Spleen (tissue), 11 donors: ENCODE data around the gene ABI1. TPM values are rescaled to one million over a fixed set of nuclear protein-coding genes. Genes with fewer than 3 reads are reported as not detected.

ENCODE experiments used
- DNase-seq: peaks from one replicate; pipeline ENCODE4 v3.0.0-alpha.2; 2020
- H3K27ac ChIP-seq, 8 donors: fragments of 200-600 bp; sonication (generic) in 7 of 8; 1 replicate in 4 of 8; 2 replicates in 4 of 8; pipeline versions ENCODE4 v1.5.0 to v1.8.0; 2016 to 2021; ENCODE audit warnings: inconsistent platforms in 4 of 8, mild to moderate bottlenecking in 4 of 8, moderate library complexity in 1 of 8
- H3K27me3 ChIP-seq, 7 donors: fragments of 200-600 bp; sonication (generic) in 6 of 7; replicated peaks in 1 of 7; 1 replicate in 4 of 7; 2 replicates in 3 of 7; pipeline versions ENCODE4 v1.5.0 to v1.8.0; 2016 to 2021; ENCODE audit warnings: inconsistent platforms in 3 of 7, mild to moderate bottlenecking in 1 of 7
- H3K36me3 ChIP-seq, 6 donors: fragments of 200-600 bp; sonication (generic) in 5 of 6; 1 replicate in 4 of 6; 2 replicates in 2 of 6; pipeline versions ENCODE4 v1.5.0 to v1.8.0; 2016 to 2021; ENCODE audit warnings: inconsistent platforms in 2 of 6
- H3K4me1 ChIP-seq, 6 donors: fragments of 200-600 bp; sonication (generic) in 5 of 6; 1 replicate in 3 of 6; 2 replicates in 3 of 6; pipeline versions ENCODE4 v1.5.0 to v1.8.0; 2016 to 2021; ENCODE audit warnings: inconsistent platforms in 3 of 6
- H3K4me3 ChIP-seq, 8 donors: fragments of 200-600 bp; sonication (generic) in 7 of 8; 1 replicate in 4 of 8; 2 replicates in 4 of 8; pipeline versions ENCODE4 v1.5.0 to v1.8.0; 2016 to 2021; ENCODE audit warnings: inconsistent platforms in 4 of 8, mild to moderate bottlenecking in 4 of 8, moderate library complexity in 2 of 8
- H3K9me3 ChIP-seq, 8 donors: fragments of 200-600 bp; sonication (generic) in 7 of 8; 1 replicate in 4 of 8; 2 replicates in 4 of 8; pipeline versions ENCODE4 v1.5.0 to v1.8.0; 2016 to 2021; ENCODE audit warnings: inconsistent platforms in 4 of 8
- CTCF ChIP-seq, 11 experiments: fragments of 200-600 bp in 7 of 11; fragments of 450-650 bp in 4 of 11; sonication (generic) in 4 of 11; IDR thresholded peaks in 8 of 11; conservative IDR thresholded peaks in 3 of 11; 1 replicate in 7 of 11; 2 replicates in 4 of 11; pipeline versions ENCODE4 v1.4.0 to v1.8.0; 2016 to 2021; ENCODE audit warnings: antibody characterized with exemption in 11 of 11, inconsistent platforms in 4 of 11, mild to moderate bottlenecking in 1 of 11
- POLR2A ChIP-seq, 3 donors: fragments of 450-650 bp; IDR thresholded peaks; one replicate each; pipeline ENCODE4 v1.5.1; 2017; ENCODE audit warnings: antibody characterized with exemption in 3 of 3, mild to moderate bottlenecking in 1 of 3
- POLR2AphosphoS5 ChIP-seq, 3 donors: sonication (generic); formaldehyde crosslinking; IDR thresholded peaks; one replicate each; pipeline ENCODE4 v1.5.1; 2017; ENCODE audit warnings: antibody characterized with exemption in 3 of 3
- WGBS, 5 donors: extraction: QIAGEN DNeasy Blood & Tissue Kit in 3 of 5; methylation state at CpG; one replicate each; pipeline versions ENCODE4 v1.1.5 to v1.1.7; 2013 to 2018; 5-methylcytosine and 5-hydroxymethylcytosine counted together
- intact Hi-C: fragments of 100-400 bp; cut with DNase I; formaldehyde crosslinking; loops from one replicate; pipeline ENCODE4 v1.15.0; 2023; ENCODE audit warnings: low total_unique reads
- polyA plus RNA-seq, 3 donors: library from polyadenylated mRNA; stranded (reverse); fragments of 200-250 nt; gene quantifications; one replicate each; pipeline ENCODE4 v1.2.1, GENCODE V29; 2013
- total RNA-seq, 7 donors: library from RNA; depleted of rRNA in 3 of 7; stranded (reverse); fragments of >200 nt in 3 of 7; fragmentation: NEBNext Ultra II Directional in 4 of 7; extraction: Animal tissue kit (Norgen Biotek cat#: 25700) in 4 of 7; gene quantifications; one replicate each; pipeline versions ENCODE4 v1.1.0 to v1.2.1, GENCODE V29; 2016 to 2021
- donor health status: healthy with polysubstance abuse.
- donor health status: DM: no; HTN: no; CAD: no; lungs with moderate emphysema.
- donor health status: DM: no; HTN: no; CAD: no.
- donor health status: Bipolar disorder and iron deficiency.
- donor health status: healthy.
- donor health status: DM: no; HTN: no; CAD: no.
- donor health status: DM: yes; HTN: yes; CAD: no.

ABI1 gene
- total and polyA plus RNA-seq, 10 donors, result 33.4 to 74.0 (median 55.9) TPM

GRCh38 chr10:26855186-26855585, 5.6 kb downstream of the ABI1 start:
- TF ChIP-seq POLR2A (IDR thresholded peaks at IDR 0.05) (no peak), CTCF (IDR thresholded peaks at IDR 0.05 in 8 of 11, conservative IDR thresholded peaks at IDR 0.05 in 3 of 11) (no peak), POLR2AphosphoS5 (IDR thresholded peaks at IDR 0.05) (no peak)

GRCh38 chr10:26854524-26854923, 6.2 kb downstream of the ABI1 start:
- WGBS, 5 donors, result 61 to 76% (median 72%) methylated on average over 1 of the region's 1 CpG
- no peaks in the 10 kb centered on the region for H3K27me3 ChIP-seq
- intact Hi-C loops, result no loop called here
- no peaks in the 10 kb centered on the region for H3K9me3 ChIP-seq
- H3K4me3 ChIP-seq, result no peak overlapping the region
- H3K4me1 ChIP-seq, result peaks cover 53 to 99% (median 82%) of the 10 kb centered on the region in 6 donors
- DNase-seq, result no peak
- TF ChIP-seq POLR2AphosphoS5 (IDR thresholded peaks at IDR 0.05) (no peak), CTCF (IDR thresholded peaks at IDR 0.05 in 8 of 11, conservative IDR thresholded peaks at IDR 0.05 in 3 of 11) (no peak), POLR2A (IDR thresholded peaks at IDR 0.05) (no peak)
- H3K36me3 ChIP-seq, result peaks cover 0 to 14% (median 0%) of the 10 kb centered on the region in 6 donors
- no peak overlapping the region for H3K27ac ChIP-seq

More at GRCh38 chr10:26855186-26855585, 5.6 kb downstream of the ABI1 start:
- 49 to 67% (median 61%) methylated on average over 3 of the region's 3 CpGs for WGBS, 5 donors
- H3K27me3 ChIP-seq, result no peaks in the 10 kb centered on the region
- H3K4me3 ChIP-seq, result no peak overlapping the region
- H3K36me3 ChIP-seq, result peaks cover 0 to 12% (median 0%) of the 10 kb centered on the region in 6 donors
- intact Hi-C loops, result no loop called here
- no peaks in the 10 kb centered on the region for H3K9me3 ChIP-seq
- peaks cover 51 to 95% (median 78%) of the 10 kb centered on the region in 6 donors for H3K4me1 ChIP-seq
- DNase-seq, result no peak
- H3K27ac ChIP-seq, result peak overlapping the region in 1 of 8 donors; percentile 29

DNA sequence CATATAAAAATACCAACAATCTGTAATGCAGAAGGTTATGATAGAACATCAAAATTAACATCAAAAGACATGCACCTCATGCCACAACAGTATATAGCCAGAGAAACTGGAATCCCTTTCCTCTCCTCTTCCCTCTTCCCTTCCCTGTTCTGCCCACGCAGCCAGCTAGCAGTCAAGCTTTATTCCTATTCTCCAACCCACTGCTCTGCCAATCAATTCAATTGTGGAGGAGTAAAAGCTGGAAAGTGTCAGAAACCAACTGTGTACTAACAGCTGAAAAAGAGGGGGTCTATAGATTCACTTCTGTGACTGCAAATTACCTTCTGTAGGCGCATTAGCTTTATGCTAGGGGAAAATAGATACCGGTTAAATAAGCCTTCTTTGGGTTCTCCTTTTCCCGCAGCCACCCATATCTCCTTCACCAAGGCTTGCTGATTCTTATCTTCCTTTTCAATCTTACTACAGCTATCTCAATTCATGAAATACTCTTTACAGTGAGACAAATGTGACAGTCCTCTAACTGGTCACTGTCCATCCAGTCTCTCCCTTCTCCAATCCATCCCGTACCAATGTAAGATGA, 16.3 kb downstream of the ABI1 start:
- no peak overlapping the region for H3K27ac ChIP-seq
- H3K36me3 ChIP-seq, result peaks cover 0 to 7% (median 0%) of the 10 kb centered on the region in 6 donors
- intact Hi-C loops, result loop anchor here (10.0 kb wide), 1 partner anchor 90 kb away; no protein-coding TSS in a partner anchor
- H3K27me3 ChIP-seq, result no peaks in the 10 kb centered on the region
- no peak for DNase-seq
- H3K9me3 ChIP-seq, result no peaks in the 10 kb centered on the region
- H3K4me3 ChIP-seq, result no peak overlapping the region
- no peak for TF ChIP-seq POLR2AphosphoS5 (IDR thresholded peaks at IDR 0.05)
- no peak for TF ChIP-seq CTCF (IDR thresholded peaks at IDR 0.05 in 8 of 11, conservative IDR thresholded peaks at IDR 0.05 in 3 of 11)
- TF ChIP-seq POLR2A (IDR thresholded peaks at IDR 0.05), result no peak
- H3K4me1 ChIP-seq, result peaks cover 22 to 92% (median 69%) of the 10 kb centered on the region in 6 donors
- 38 to 64% (median 54%) methylated on average over 5 of the region's 5 CpGs for WGBS, 5 donors

- no peak for DNase-seq
- TF ChIP-seq POLR2A (IDR thresholded peaks at IDR 0.05), result no peak
- no peak for TF ChIP-seq CTCF (IDR thresholded peaks at IDR 0.05 in 8 of 11, conservative IDR thresholded peaks at IDR 0.05 in 3 of 11)
- Histone ChIP-seq H3K4me1 (peaks cover 22 to 92% (median 65%) of the 10 kb centered on the region in 6 donors), H3K27ac (no peak overlapping the region), H3K36me3 (peaks cover 0 to 7% (median 0%) of the 10 kb centered on the region in 6 donors), H3K9me3 (no peaks in the 10 kb centered on the region), H3K27me3 (no peaks in the 10 kb centered on the region), H3K4me3 (no peak overlapping the region)
- intact Hi-C loops, result loop anchor here (10.0 kb wide), 1 partner anchor 89 kb away; no protein-coding TSS in a partner anchor
- 42 to 66% (median 56%) methylated on average over 3 of the region's 3 CpGs for WGBS, 5 donors
Measured at GRCh38 chr10:26843736-26844135, 17.0 kb downstream of the ABI1 start.
